Brain pericyte (primary cell): ENCODE results near the gene ITPR3.
"Not testable (repeated sequence)": the region's sequence is repeated elsewhere in the genome, so short reads cannot be mapped to it uniquely, and the experiment has no call there.

Experiments used
- DNase-seq: peaks from one replicate; pipeline ENCODE4 v3.0.0-alpha.2; 2012; ENCODE audit warnings: low read depth, low spot score

ITPR3 gene

GRCh38 chr6:33591424-33592032 lies 29.6 kb upstream of the ITPR3 start:
- no peak for DNase-seq

GRCh38 chr6:33592280-33592594 lies 28.9 kb upstream of the ITPR3 start:
- DNase-seq: no peak

DNA sequence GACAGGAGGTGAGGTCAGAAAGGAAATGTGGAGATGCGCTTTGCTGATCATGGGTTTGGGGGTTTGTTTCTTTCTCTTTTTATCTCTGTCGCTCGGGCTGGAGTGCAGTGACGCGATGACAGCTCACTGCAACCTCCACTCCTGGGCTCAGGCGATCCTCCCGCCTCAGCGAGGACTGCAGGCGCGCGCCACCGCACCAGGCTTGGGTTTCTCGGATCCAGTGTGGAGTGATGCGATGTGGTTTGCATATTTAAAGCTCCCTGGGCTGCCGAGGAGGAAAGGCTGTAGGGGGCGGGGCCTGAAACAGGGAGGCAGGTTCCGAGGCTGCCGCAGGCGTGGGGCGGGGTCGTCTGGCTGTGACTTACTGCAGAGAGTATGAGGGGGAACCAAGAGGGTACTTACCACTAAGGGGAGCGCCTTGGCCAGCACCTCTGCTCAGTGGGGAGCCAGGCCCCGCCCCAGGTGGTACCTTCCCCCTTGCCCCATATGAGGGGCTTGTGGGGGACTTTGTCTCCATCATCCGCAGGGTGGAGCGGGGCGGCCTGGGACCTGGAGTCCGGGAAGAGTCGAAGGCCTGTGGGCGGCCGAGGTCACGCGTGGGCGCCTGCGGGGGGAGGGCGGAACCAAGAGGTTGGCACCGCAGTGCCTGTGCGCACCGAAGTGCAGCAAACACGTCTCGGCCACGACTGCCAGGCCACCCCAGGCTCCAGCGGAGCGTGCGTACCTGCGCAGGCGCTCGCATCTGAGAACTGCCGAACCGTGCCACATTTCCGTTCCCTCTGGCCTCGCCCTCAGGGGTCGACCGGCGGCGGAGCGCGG lies 28.3 kb upstream of the ITPR3 start:
- no peak for DNase-seq

GRCh38 chr6:33593414-33593727 lies 27.8 kb upstream of the ITPR3 start:
- DNase-seq: no peak

GRCh38 chr6:33595001-33595846 lies 25.9 kb upstream of the ITPR3 start:
- DNase-seq: no peak

GRCh38 chr6:33596894-33597293 lies 24.2 kb upstream of the ITPR3 start:
- DNase-seq: not testable (repeated sequence)

DNA sequence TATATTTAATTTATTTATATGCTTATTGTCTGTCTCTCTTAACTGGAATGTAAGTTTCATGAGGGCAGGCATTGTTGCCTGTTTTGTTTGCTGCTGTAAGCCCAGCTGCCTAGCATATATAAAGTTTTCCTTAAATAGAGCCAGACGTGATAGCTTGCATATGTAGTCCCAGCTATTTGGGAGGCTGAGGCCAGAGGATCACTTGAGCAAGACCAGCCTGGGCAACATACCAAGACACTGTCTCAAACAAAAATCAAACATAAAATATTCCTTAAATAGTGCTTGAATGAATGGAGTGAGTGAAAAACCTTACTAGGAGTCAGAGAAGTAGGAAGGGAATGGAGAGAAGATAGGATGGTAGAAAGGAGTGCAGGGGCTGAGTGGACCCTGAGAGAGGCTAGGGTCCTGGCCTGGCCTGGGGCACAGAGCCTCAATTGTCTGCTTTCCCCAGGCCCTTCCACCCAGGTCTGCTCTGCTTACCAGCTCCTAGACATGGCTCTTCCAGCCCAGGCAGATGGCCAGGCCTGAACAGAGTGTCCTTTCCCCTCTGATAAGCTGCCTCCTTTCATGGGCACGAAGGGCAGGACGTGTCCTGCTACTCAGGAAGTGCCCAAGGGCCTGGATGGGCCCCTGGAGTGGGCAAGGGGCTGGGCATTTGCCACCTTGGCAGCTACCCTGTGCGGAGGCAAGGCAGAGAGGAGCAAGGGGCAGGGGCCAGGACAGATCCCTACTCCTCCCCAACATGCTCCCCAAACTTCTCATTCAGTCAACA lies 23.4 kb upstream of the ITPR3 start:
- DNase-seq: no peak

DNA sequence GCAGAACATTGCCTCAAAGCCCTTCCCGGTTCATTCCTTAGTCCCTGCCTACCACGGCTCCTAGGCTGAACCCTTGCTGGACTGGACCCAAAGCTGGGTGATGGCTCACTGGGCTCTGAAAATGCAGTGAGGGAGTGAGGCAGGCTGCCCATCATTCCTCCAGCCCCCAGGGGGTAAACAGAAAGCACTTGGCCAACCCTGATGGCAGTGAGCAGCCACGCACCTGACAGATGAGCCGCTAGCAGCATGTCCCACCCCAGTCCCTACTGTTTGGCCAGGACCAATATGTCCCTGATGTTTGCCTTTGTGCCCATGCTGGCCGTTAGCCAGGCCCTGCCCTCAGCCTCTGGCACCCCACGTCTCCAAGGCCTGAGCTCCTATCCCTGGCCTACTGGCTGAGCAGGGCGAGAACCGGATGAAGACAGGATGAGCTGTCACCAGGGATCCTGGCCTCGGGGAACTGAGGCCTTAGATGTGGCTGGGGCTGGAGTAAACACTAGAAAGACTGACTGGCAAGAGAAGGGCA lies 21.6 kb upstream of the ITPR3 start:
- no peak for DNase-seq

DNA sequence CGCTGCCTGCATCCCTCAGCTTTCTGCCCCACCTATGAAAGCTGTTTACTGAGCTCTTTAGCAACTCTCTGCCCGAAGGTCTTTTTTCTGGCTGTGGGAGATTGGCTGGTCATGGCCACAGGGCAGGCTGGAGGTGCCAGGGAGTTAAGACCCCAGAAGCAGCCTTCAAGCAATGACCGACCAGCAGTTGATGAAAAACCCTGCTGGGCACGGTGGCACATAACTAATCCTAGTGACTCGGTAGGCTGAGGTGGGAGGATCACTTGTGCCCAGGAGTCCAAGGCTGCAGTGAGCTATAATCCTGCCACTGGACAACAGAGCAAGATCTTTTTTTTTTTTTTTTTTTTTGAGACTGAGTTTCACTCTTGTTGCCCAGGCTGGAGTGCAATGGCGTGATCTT lies 20.4 kb upstream of the ITPR3 start:
- no peak for DNase-seq

DNA sequence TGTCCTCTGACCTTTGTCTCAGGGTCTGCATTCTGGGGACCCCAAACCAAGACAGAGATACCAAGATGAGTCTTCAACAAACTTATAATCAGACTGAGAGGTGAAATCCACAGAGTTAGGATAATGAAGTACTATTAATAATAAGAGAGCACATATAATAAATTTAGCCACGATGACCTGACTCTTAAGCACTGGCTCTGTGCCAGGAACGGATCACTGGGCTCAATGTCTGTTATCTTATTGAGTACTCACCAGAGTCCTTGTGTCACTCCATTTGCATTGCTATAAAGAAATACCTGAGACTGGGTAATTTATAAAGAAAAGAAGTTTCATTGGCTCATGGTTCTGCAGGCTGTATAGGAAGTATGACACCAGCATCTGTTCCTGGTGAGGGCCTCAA lies 18.9 kb upstream of the ITPR3 start:
- DNase-seq: no peak

GRCh38 chr6:33604941-33605854 lies 15.9 kb upstream of the ITPR3 start:
- no peak for DNase-seq

GRCh38 chr6:33606642-33607041 lies 14.5 kb upstream of the ITPR3 start:
- no peak for DNase-seq

DNA sequence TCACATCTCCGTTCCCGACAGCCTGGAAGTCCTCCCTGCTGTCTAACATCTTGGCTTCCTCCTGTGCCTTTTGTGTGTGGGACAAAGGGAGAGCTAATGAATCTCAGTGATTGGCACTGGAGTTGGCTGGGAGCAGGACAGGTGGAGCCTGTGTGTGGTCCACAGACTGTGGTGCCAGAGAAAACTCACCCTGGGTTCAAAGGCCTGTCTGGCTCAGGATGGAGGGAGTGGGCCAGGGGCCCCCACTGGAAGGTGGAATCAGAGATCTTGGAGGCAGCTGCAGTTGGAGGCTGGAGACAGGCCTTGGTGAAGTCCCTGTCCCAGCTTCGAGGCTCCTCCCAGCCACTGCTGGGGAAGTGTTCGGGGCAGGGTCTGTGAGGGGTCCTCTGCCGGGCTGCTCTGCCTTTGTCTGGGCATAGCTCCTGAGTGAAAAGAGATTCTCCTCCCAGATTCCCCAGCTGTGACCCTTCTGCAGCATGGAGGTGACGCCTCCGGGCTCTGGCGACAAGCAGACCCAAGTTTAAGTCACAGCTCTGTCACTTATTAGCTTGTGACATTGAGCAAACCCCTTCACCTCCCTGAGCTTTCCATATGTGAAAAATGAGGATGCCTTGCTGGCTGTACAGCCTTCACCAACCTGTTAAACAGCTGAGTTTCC lies 13.9 kb upstream of the ITPR3 start:
- no peak for DNase-seq

DNA sequence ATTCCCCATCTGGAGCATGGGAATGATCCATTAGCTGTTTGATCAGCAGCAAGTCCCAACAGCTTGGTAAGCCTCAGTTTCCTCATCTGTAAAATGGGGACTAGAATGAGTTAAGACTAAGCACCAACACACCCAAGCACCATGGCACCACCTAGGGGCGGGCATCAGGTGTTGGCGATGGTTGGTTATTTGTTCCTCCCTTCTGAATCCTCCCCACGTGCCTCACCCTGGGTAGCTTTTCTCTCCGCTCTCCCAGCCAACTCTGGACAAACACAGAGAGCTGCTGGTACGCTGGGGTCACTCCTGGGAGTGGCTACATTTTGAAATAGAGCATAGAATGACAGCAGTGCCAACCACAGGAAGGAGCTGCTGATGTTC lies 13.3 kb upstream of the ITPR3 start:
- DNase-seq: no peak

DNA sequence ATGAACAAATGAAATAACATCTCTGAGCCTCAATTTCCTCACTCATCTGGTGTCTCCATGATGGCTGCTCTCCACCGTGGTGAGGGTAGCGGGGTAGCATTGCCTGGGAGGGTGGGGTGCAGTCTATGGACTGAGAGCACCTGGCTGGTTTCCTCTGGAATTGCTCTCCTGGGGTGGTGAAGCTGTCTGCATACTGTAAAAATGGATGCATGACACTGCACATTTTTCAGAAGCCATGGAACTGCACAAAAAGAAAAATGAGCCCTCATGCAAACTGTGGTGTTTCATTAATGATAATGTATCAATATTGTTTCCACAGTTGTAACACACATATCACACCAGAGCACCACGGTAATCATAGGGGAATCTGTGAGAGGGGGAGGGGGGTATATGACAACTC lies 12.1 kb upstream of the ITPR3 start:
- no peak for DNase-seq

GRCh38 chr6:33609528-33609927 lies 11.6 kb upstream of the ITPR3 start:
- DNase-seq: no peak

DNA sequence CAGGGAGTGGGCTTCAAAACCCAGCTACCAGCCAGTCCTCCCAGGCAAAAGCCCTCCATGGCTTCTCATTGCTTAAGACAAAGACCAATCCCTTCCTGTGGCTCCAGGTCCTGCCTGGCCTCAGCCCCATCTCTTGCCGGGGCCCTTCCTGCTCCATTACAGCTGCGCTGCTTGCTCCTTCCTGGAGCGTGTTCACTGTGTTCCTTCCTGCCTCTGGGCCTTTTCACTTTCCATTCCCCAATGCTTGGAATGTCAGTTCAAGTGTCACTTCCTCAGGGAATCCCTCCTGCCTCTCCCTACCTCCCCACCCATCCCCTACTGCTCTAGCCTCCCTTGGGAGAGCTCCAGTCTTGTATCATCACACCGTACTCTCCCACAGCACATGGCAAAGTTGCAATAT lies 11.1 kb upstream of the ITPR3 start:
- DNase-seq: no peak

GRCh38 chr6:33610779-33611732 lies 10.1 kb upstream of the ITPR3 start:
- no peak for DNase-seq

GRCh38 chr6:33613146-33613794 lies 7.9 kb upstream of the ITPR3 start:
- no peak for DNase-seq
